NCI-H2171 treated with DMSO at 0.1 percent for 48 hours (cell line): ENCODE measurements around the gene ANGEL2.
"Not testable (repeated sequence)": the region's sequence is repeated elsewhere in the genome, so short reads cannot be mapped to it uniquely, and the experiment has no call there.

Experiments
- DNase-seq: peaks from one replicate; lab custom pipeline; 2025; lab: John Stamatoyannopoulos, UW

The ANGEL2 gene

GRCh38 chr1:213015099-213016050, at the start of gene ANGEL2:
Gene ANGEL2, minus strand, starts transcription at chr1:213015867. Its CDS starts 196 bp downstream, at chr1:213015671.
- peak; percentile 96 for DNase-seq

GRCh38 chr1:213061263-213061662, 45.6 kb upstream of the ANGEL2 start:
- DNase-seq = peak; percentile 29

- DNase-seq = no peak
Observed at GRCh38 chr1:213060836-213061235, 45.2 kb upstream of the ANGEL2 start.

GRCh38 chr1:213057264-213058059, 41.8 kb upstream of the ANGEL2 start:
- no peak for DNase-seq

GRCh38 chr1:213055767-213056166, 40.1 kb upstream of the ANGEL2 start:
- no peak for DNase-seq

- DNase-seq = no peak
Observed at GRCh38 chr1:213054733-213055591, 39.3 kb upstream of the ANGEL2 start.

GRCh38 chr1:213054142-213054541, 38.5 kb upstream of the ANGEL2 start:
- no peak for DNase-seq

GRCh38 chr1:213053455-213053854, 37.8 kb upstream of the ANGEL2 start:
- DNase-seq = no peak

- no peak for DNase-seq
Observed at GRCh38 chr1:213051881-213052202, 36.2 kb upstream of the ANGEL2 start.

- DNase-seq = peak; percentile 93
Observed at GRCh38 chr1:213051127-213051880, 35.6 kb upstream of the ANGEL2 start, which contains the start of gene RPS6KC1. Gene RPS6KC1, plus strand, starts transcription at chr1:213051241. Its CDS starts 164 bp downstream, at chr1:213051405.

GRCh38 chr1:213050745-213051126, 35.1 kb upstream of the ANGEL2 start:
- DNase-seq = no peak

- no peak for DNase-seq
Observed at GRCh38 chr1:213049232-213049631, 33.6 kb upstream of the ANGEL2 start.

GRCh38 chr1:213045321-213046226, 29.9 kb upstream of the ANGEL2 start:
- not testable (repeated sequence) for DNase-seq

- DNase-seq = no peak
Observed at GRCh38 chr1:213041443-213041842, 25.8 kb upstream of the ANGEL2 start.

GRCh38 chr1:213035573-213035972, 19.9 kb upstream of the ANGEL2 start:
- no peak for DNase-seq

- no peak for DNase-seq
Observed at GRCh38 chr1:213034713-213035112, 19.0 kb upstream of the ANGEL2 start.

GRCh38 chr1:213032651-213033050, 17.0 kb upstream of the ANGEL2 start:
- no peak for DNase-seq

- DNase-seq = not testable (repeated sequence)
Observed at GRCh38 chr1:213027024-213027423, 11.4 kb upstream of the ANGEL2 start.

GRCh38 chr1:213020016-213020415, 4.3 kb upstream of the ANGEL2 start:
- DNase-seq = no peak

- DNase-seq = no peak
Observed at GRCh38 chr1:213019450-213019849, 3.8 kb upstream of the ANGEL2 start.
